Brain microvascular endothelial cell (primary cell): Measurements from ENCODE around the gene ACMSD.
"Not testable (repeated sequence)": the region's sequence is repeated elsewhere in the genome, so short reads cannot be mapped to it uniquely, and the experiment has no call there.

Source experiments
- DNase-seq: peaks from one replicate; pipeline ENCODE4 v3.0.0-alpha.2; 2020
- H3K27ac ChIP-seq: fragments of 250-450 bp; sonication (Bioruptor Pico); 2 replicates; pipeline ENCODE4 v1.5.1; 2020; ENCODE audit warnings: mild to moderate bottlenecking, moderate library complexity
- H3K27me3 ChIP-seq: fragments of 250-450 bp; sonication (Bioruptor Pico); replicated peaks from 2 replicates; pipeline ENCODE4 v1.5.1; 2020; ENCODE audit warnings: mild to moderate bottlenecking
- H3K36me3 ChIP-seq: fragments of 250-450 bp; sonication (Bioruptor Pico); replicated peaks from 2 replicates; pipeline ENCODE4 v1.5.1; 2020; ENCODE audit warnings: mild to moderate bottlenecking
- H3K4me3 ChIP-seq: 2 replicates; pipeline ENCODE4 v1.5.1; 2011; ENCODE audit warnings: low read depth, mild to moderate bottlenecking, control low read depth, low read length, moderate library complexity
- in situ Hi-C: cut with HindIII; loops from 2 replicates; pipeline ENCODE4 v1.10.0; 2017; ENCODE audit warnings: low sequenced_read_pairs, low pct_ligation_motif_present
- TF ChIP-seq, protein P1 (sequence below): IDR thresholded peaks from 2 replicates; pipeline ENCODE4 v1.5.1; 2011; ENCODE audit warnings: low read depth, mild to moderate bottlenecking, moderate library complexity, low read length, control low read depth, inconsistent platforms; ENCODE audit errors: missing control alignments

ACMSD gene

DNA sequence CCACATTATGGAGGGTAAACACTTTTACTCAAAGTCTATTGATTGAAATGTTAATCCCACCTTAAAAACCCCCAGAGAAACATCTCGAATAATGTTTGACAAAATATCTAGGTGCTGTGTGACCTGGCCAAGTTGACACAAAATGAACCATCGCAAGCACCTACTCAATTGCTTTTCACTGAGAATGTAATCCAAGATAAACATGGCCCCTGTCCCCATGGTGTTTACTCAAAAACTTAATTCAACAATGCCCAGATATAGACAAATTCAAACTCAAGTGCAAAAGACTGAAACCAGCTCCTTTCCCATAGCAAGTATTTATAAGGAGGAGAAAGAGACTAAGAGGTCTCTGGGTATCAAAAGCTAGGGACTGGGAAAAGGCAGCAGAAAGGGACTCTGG lies 15.0 kb upstream of the ACMSD start:
- DNase-seq, result no peak
- in situ Hi-C loops, result no loop called here
- no peak overlapping the region for H3K4me3 ChIP-seq
- H3K36me3 ChIP-seq, result no peaks in the 10 kb centered on the region
- H3K27me3 ChIP-seq, result no peaks in the 10 kb centered on the region
- no peak overlapping the region for H3K27ac ChIP-seq
- TF ChIP-seq, protein P1, sequence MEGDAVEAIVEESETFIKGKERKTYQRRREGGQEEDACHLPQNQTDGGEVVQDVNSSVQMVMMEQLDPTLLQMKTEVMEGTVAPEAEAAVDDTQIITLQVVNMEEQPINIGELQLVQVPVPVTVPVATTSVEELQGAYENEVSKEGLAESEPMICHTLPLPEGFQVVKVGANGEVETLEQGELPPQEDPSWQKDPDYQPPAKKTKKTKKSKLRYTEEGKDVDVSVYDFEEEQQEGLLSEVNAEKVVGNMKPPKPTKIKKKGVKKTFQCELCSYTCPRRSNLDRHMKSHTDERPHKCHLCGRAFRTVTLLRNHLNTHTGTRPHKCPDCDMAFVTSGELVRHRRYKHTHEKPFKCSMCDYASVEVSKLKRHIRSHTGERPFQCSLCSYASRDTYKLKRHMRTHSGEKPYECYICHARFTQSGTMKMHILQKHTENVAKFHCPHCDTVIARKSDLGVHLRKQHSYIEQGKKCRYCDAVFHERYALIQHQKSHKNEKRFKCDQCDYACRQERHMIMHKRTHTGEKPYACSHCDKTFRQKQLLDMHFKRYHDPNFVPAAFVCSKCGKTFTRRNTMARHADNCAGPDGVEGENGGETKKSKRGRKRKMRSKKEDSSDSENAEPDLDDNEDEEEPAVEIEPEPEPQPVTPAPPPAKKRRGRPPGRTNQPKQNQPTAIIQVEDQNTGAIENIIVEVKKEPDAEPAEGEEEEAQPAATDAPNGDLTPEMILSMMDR, result no peak

GRCh38 chr2:134823832-134824231 lies 14.6 kb upstream of the ACMSD start:
- H3K27ac ChIP-seq, result no peak overlapping the region
- H3K27me3 ChIP-seq, result no peaks in the 10 kb centered on the region
- no peak for DNase-seq
- no peaks in the 10 kb centered on the region for H3K36me3 ChIP-seq
- no peak overlapping the region for H3K4me3 ChIP-seq
- TF ChIP-seq, protein P1, result no peak
- in situ Hi-C loops, result no loop called here

DNA sequence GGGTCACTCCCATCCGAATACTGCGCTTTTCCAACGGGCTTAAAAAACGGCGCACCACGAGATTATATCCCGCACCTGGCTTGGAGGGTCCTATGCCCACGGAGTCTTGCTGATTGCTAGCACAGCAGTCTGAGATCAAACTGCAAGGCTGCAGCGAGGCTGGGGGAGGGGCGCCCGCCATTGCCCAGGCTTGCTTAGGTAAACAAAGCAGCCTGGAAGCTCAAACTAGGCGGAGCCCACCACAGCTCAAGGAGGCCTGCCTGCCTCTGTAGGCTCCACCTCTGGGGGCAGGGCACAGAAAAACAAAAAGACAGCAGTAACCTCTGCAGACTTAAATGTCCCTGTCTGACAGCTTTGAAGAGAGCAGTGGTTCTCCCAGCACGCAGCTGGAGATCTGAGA lies 12.7 kb upstream of the ACMSD start:
- H3K36me3 ChIP-seq, H3K27ac ChIP-seq, H3K4me3 ChIP-seq, H3K27me3 ChIP-seq, DNase-seq, in situ Hi-C loops: not testable (repeated sequence)

DNA sequence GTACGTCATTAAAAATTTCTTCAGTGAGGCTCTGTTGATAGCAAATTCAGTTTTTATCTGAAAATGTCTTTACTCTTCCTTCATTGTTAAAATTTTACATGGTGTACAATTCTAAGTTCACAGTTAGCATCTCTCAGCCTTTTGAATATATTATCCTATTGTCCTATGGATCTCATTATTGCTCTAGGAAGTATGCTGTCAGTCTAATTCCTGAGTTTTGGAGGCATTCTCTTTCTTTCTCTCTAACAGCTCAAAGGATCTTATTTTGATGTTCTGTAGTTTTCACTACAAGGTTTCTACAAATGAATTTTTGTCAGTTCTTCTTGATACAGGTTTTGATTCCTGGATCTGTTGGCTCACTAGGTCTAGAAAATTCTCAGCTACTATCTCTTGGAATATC lies 2.9 kb upstream of the ACMSD start:
- in situ Hi-C loops, result no loop called here
- TF ChIP-seq, protein P1, result no peak
- Histone ChIP-seq H3K27ac (no peak overlapping the region), H3K4me3 (no peak overlapping the region), H3K27me3 (no peaks in the 10 kb centered on the region), H3K36me3 (no peaks in the 10 kb centered on the region)
- no peak for DNase-seq

DNA sequence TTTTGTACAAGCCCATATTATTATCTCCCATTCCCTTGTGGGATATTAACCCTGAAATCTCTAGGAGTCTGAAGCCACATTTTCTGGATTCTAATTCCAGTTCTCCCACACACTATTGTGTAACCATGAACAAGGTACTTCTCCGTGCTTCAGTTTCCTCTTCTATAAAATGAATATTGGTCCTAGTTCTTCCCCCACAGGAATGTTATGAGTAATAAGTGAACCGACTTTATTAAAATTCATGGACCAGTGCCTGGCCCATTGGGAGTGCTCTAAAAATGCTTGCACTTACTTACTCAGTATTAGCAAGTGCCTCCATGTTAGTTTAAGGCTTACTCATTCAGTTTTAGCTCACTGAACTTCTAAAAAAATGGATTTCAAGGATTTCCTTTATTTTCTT lies 1.4 kb upstream of the ACMSD start:
- H3K27ac ChIP-seq, result no peak overlapping the region
- no peaks in the 10 kb centered on the region for H3K27me3 ChIP-seq
- H3K36me3 ChIP-seq, result no peaks in the 10 kb centered on the region
- in situ Hi-C loops, result no loop called here
- TF ChIP-seq, protein P1, result no peak
- peak; percentile 76 for DNase-seq
- no peak overlapping the region for H3K4me3 ChIP-seq

GRCh38 chr2:134839649-134840048 lies 1.2 kb downstream of the ACMSD start:
- no peaks in the 10 kb centered on the region for H3K36me3 ChIP-seq
- H3K27ac ChIP-seq, result no peak overlapping the region
- H3K4me3 ChIP-seq, result no peak overlapping the region
- in situ Hi-C loops, result no loop called here
- TF ChIP-seq, protein P1, result no peak
- H3K27me3 ChIP-seq, result no peaks in the 10 kb centered on the region
- DNase-seq, result no peak
